GM06990 (cell line): ENCODE measurements around the gene CHL1.

ENCODE experiments used
- DNase-seq: peaks from one replicate; pipeline ENCODE4 v3.0.0-alpha.2; 2011; ENCODE audit not compliant: insufficient read length; ENCODE audit errors: extremely low read depth
- H3K27me3 ChIP-seq: replicated peaks from 2 replicates; pipeline ENCODE4 v1.6.0; 2011; ENCODE audit warnings: low read length; ENCODE audit not compliant: control insufficient read depth, insufficient read depth
- H3K36me3 ChIP-seq: 2 replicates; pipeline ENCODE4 v1.5.1; 2011; ENCODE audit warnings: low read length; ENCODE audit not compliant: control insufficient read depth, insufficient read depth
- H3K4me3 ChIP-seq: replicated peaks from 2 replicates; pipeline ENCODE4 v1.5.1; 2011; ENCODE audit warnings: low read depth, mild to moderate bottlenecking, control low read depth, low read length
- CTCF ChIP-seq: IDR thresholded peaks from 2 replicates; pipeline ENCODE4 v1.5.1; 2011; ENCODE audit warnings: low read length, control low read depth, mild to moderate bottlenecking, inconsistent platforms; ENCODE audit not compliant: insufficient read depth, poor library complexity, severe bottlenecking

The CHL1 gene

GRCh38 chr3:173886-174285, 22.7 kb upstream of the CHL1 start:
- no peak for DNase-seq
- no peaks in the 10 kb centered on the region for H3K27me3 ChIP-seq
- no peak for TF ChIP-seq CTCF
- no peaks in the 10 kb centered on the region for H3K36me3 ChIP-seq
- H3K4me3 ChIP-seq, result 0 out of 2 replicates have a peak overlapping the region, but pooled peaks have one; percentile 13

- H3K36me3 ChIP-seq, result no peaks in the 10 kb centered on the region
- no peaks in the 10 kb centered on the region for H3K27me3 ChIP-seq
- no peak overlapping the region for H3K4me3 ChIP-seq
- no peak for TF ChIP-seq CTCF
- no peak for DNase-seq
Observed at GRCh38 chr3:184976-185375, 11.6 kb upstream of the CHL1 start.

GRCh38 chr3:192215-192929, 4.2 kb upstream of the CHL1 start:
- no peaks in the 10 kb centered on the region; the same call in 1 of the 2 replicates for H3K27me3 ChIP-seq
- no peak for TF ChIP-seq CTCF

GRCh38 chr3:194001-194400, 2.6 kb upstream of the CHL1 start:
- no peak for TF ChIP-seq CTCF
- Histone ChIP-seq H3K4me3 (no peak overlapping the region), H3K27me3 (no peaks in the 10 kb centered on the region; the same call in 1 of the 2 replicates), H3K36me3 (no peaks in the 10 kb centered on the region)
- no peak for DNase-seq

More at GRCh38 chr3:192215-192929, 4.2 kb upstream of the CHL1 start:
- DNase-seq, result no peak
- Histone ChIP-seq H3K4me3 (no peak overlapping the region), H3K36me3 (no peaks in the 10 kb centered on the region)

- H3K27me3 ChIP-seq, result no peaks in the 10 kb centered on the region; the same call in 1 of the 2 replicates
- no peak for TF ChIP-seq CTCF
- no peaks in the 10 kb centered on the region for H3K36me3 ChIP-seq
- H3K4me3 ChIP-seq, result no peak overlapping the region
- no peak for DNase-seq
Observed at GRCh38 chr3:194421-194820, 2.1 kb upstream of the CHL1 start.

- no peak for TF ChIP-seq CTCF
- H3K27me3 ChIP-seq, result no peaks in the 10 kb centered on the region; the same call in 1 of the 2 replicates
- H3K36me3 ChIP-seq, result no peaks in the 10 kb centered on the region
- DNase-seq, result no peak
- H3K4me3 ChIP-seq, result no peak overlapping the region
Observed at GRCh38 chr3:195666-196065, 897 bp upstream of the CHL1 start.
